A549 (cell line): ENCODE measurements around the gene SS18L1. TPM values are rescaled to one million over a fixed set of nuclear protein-coding genes. Genes with fewer than 3 reads are reported as not detected.

Experiments used
- ATAC-seq, 2 experiments: fragments of 200-7000 bp in 1 of 2; fragments of >200 bp in 1 of 2; cut with Nextera tagmentation in 1 of 2; cut with Tn5 transposase in 1 of 2; 3 replicates each; pipeline versions ENCODE4 v1.8.0 to v1.9.1; 2018 to 2020; ENCODE audit warnings: mild to moderate bottlenecking in 1 of 2, moderate library complexity in 1 of 2
- CTCF ChIA-PET: fragments of 300-600 bp; sonication (Branson Sonifier 250); formaldehyde crosslinking; extraction: SDS; loops from one replicate; lab custom pipeline; 2021; ENCODE audit warnings: antibody characterized with exemption, inconsistent platforms; lab: Yijun Ruan, JAX
- POLR2A ChIA-PET: fragments of 350-600 bp; formaldehyde crosslinking; extraction: SDS; loops from one replicate; lab custom pipeline; 2021; ENCODE audit warnings: antibody characterized with exemption, inconsistent platforms; lab: Yijun Ruan, JAX
- DNase-seq, 2 experiments: peaks; one replicate each; pipeline versions ENCODE4 v3.0.0 to v3.0.0-alpha.2; 2011 to 2016; ENCODE audit warnings: low read depth in 1 of 2, low spot score in 1 of 2
- FAIRE-seq: peaks from 2 replicates; lab custom pipeline; 2011; peaks lifted over from hg19 to GRCh38; lab: Jason Lieb, UNC
- H3K27ac ChIP-seq, 2 experiments: fragments of >200 bp; sonication (Bioruptor Twin); formaldehyde crosslinking; 3 replicates each; pipeline ENCODE4 v1.5.1; 2016 to 2017
- H3K4me1 ChIP-seq: fragments of >200 bp; sonication (Bioruptor Twin); formaldehyde crosslinking; 3 replicates; pipeline ENCODE4 v1.6.1; 2016
- H3K4me2 ChIP-seq: fragments of >200 bp; sonication (Bioruptor Twin); formaldehyde crosslinking; 3 replicates; pipeline ENCODE4 v1.6.1; 2016
- H3K4me3 ChIP-seq: fragments of >200 bp; sonication (Bioruptor Twin); formaldehyde crosslinking; 3 replicates; pipeline ENCODE4 v1.5.1; 2016
- H3K9me3 ChIP-seq: fragments of >200 bp; sonication (Bioruptor Twin); formaldehyde crosslinking; 3 replicates; pipeline ENCODE4 v1.6.1; 2016
- EHMT2 ChIP-seq: fragments of 200-600 bp; sonication (generic); IDR thresholded peaks from 2 replicates; pipeline ENCODE4 v1.6.1; 2016; ENCODE audit warnings: antibody characterized with exemption, low read depth, mild to moderate bottlenecking, moderate library complexity
- FOSB ChIP-seq: fragments of 250-450 bp; sonication (Bioruptor Pico); IDR thresholded peaks from 2 replicates; pipeline ENCODE4 v1.5.0; 2020; ENCODE audit warnings: mild to moderate bottlenecking, moderate library complexity
- HEYL ChIP-seq: fragments of 250-450 bp; sonication (Bioruptor Pico); IDR thresholded peaks from 2 replicates; pipeline ENCODE4 v1.8.0; 2021; ENCODE audit warnings: mild to moderate bottlenecking, moderate library complexity
- JUNB ChIP-seq: fragments of >200 bp; sonication (Bioruptor Twin); formaldehyde crosslinking; IDR thresholded peaks from 2 replicates; pipeline ENCODE4 v1.6.1; 2016
- KDM5A ChIP-seq: fragments of 200-600 bp; sonication (generic); IDR thresholded peaks from 2 replicates; pipeline ENCODE4 v1.6.1; 2016; ENCODE audit warnings: antibody characterized with exemption, mild to moderate bottlenecking
- MYC ChIP-seq: IDR thresholded peaks from 2 replicates; pipeline ENCODE4 v1.6.1; 2012; ENCODE audit warnings: mild to moderate bottlenecking, inconsistent platforms, low read length, improper control_type of control experiment, borderline replicate concordance
- NFE2L2 ChIP-seq: fragments of 150-350 bp; conservative IDR thresholded peaks from 2 replicates; pipeline ENCODE4 v1.6.1; 2014; ENCODE audit warnings: low read length
- SMC3 ChIP-seq: fragments of >200 bp; sonication (Bioruptor Twin); formaldehyde crosslinking; IDR thresholded peaks from 3 replicates; pipeline ENCODE4 v1.6.1; 2018; ENCODE audit warnings: inconsistent platforms
- TFCP2L1 ChIP-seq: fragments of 250-450 bp; sonication (Bioruptor Pico); IDR thresholded peaks from 2 replicates; pipeline ENCODE4 v1.5.0; 2021; ENCODE audit warnings: mild to moderate bottlenecking
- TP53 ChIP-seq: fragments of 250-450 bp; sonication (Bioruptor Pico); IDR thresholded peaks from 2 replicates; pipeline ENCODE4 v1.5.0; 2021; ENCODE audit warnings: mild to moderate bottlenecking, moderate library complexity
- WGBS: methylation state at CpG from one replicate; pipeline ENCODE4 v1.1.6; 2017; ENCODE audit errors: missing lambda C conversion rate; 5-methylcytosine and 5-hydroxymethylcytosine counted together
- polyA plus RNA-seq, 4 experiments: library from polyadenylated mRNA; depleted of rRNA in 3 of 4; stranded (reverse); fragments of >200 nt; fragmentation: RNase III in 1 of 4; extraction: RNeasy Plus Mini Kit Qiagen cat#74134 plus additional on column Dnase treatment in 1 of 4; gene quantifications; 2 replicates in 3 of 4; 3 replicates in 1 of 4; pipeline ENCODE4 v1.2.3, GENCODE V29; 2011 to 2017
- TF ChIP-seq, protein P1 (sequence below): fragments of 250-450 bp; sonication (Bioruptor Pico); IDR thresholded peaks from 2 replicates; pipeline ENCODE4 v1.5.0; 2021; ENCODE audit warnings: mild to moderate bottlenecking, moderate library complexity, borderline replicate concordance
- TF ChIP-seq, protein P2 (sequence below): fragments of >200 bp; sonication (Bioruptor Twin); formaldehyde crosslinking; IDR thresholded peaks from 3 replicates; pipeline ENCODE4 v1.6.1; 2016
- TF ChIP-seq, protein P3 (sequence below): fragments of 200-600 bp; sonication (generic); IDR thresholded peaks from 2 replicates; pipeline ENCODE4 v1.6.1; 2016; ENCODE audit warnings: antibody characterized with exemption, mild to moderate bottlenecking, moderate library complexity
- TF ChIP-seq, protein P4 (sequence below): fragments of 450-650 bp; IDR thresholded peaks from 2 replicates; pipeline ENCODE4 v1.6.1; 2014; ENCODE audit warnings: antibody characterized with exemption
- TF ChIP-seq, protein P5 (sequence below): fragments of 250-450 bp; sonication (Bioruptor Pico); IDR thresholded peaks from 2 replicates; pipeline ENCODE4 v1.5.0; 2020; ENCODE audit warnings: low read depth, mild to moderate bottlenecking, moderate library complexity

The SS18L1 gene
- polyA plus RNA-seq, 2 of the 4 experiments (the other 2 are of a cell fraction), result 7.4 to 13.1 TPM

DNA sequence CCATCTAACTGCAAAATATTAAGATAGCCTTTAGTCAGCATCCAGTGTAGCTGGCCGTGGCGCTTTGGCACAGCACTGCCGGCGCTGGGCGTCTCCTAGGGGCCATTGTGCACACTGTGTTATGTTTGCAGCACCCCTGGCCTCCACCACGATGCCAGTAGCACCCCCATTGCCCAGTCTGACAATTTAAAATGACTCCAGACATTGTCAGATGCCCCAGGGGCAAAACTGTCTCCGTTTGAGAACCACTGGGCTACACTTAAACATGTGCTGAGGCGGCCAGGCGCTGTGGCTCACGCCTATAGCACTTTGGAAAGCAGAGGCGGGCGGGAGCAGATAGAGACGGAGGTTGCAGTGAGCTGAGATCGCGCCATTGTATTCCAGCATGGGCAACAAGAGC lies 33.3 kb downstream of the SS18L1 start:
- Histone ChIP-seq H3K4me2 (no peak overlapping the region), H3K9me3 (no peaks in the 10 kb centered on the region), H3K4me1 (peaks cover 3% of the 10 kb centered on the region; the same call in 2 of the 3 replicates), H3K27ac (no peak overlapping the region), H3K4me3 (no peak overlapping the region)
- DNase-seq, result no peak
- no peak for ATAC-seq
- FAIRE-seq, result no peak
- ChIA-PET POLR2A (no interaction called here), CTCF (no interaction called here)
- TF ChIP-seq, protein P1, sequence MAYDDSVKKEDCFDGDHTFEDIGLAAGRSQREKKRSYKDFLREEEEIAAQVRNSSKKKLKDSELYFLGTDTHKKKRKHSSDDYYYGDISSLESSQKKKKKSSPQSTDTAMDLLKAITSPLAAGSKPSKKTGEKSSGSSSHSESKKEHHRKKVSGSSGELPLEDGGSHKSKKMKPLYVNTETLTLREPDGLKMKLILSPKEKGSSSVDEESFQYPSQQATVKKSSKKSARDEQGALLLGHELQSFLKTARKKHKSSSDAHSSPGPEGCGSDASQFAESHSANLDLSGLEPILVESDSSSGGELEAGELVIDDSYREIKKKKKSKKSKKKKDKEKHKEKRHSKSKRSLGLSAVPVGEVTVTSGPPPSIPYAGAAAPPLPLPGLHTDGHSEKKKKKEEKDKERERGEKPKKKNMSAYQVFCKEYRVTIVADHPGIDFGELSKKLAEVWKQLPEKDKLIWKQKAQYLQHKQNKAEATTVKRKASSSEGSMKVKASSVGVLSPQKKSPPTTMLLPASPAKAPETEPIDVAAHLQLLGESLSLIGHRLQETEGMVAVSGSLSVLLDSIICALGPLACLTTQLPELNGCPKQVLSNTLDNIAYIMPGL, result no peak
- WGBS, result 88% methylated on average over 15 of the region's 15 CpGs

DNA sequence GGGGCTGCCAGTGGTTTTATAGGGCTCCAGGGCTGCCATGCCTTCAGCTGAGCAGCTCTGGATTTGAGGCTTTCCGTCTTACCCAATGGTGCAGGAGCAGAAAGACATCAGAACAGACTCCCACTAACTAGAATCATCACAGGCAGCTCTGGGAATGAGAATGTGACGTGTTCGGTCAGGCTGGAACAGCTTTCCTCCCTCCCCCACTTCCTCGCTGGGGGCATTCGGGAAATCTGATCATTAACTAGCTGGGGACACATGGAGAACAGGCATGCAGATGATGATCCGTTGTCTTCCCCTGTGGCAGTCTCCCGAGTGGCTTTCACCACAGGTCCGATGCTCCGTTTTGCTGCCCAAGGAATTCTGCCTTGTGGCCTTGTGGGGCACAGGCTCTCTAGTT lies 33.7 kb downstream of the SS18L1 start:
- DNase-seq (no peak), ATAC-seq (no peak), FAIRE-seq (no peak)
- Histone ChIP-seq H3K27ac (no peak overlapping the region), H3K4me1 (peaks cover 6% of the 10 kb centered on the region; the same call in 2 of the 3 replicates), H3K4me3 (no peak overlapping the region), H3K9me3 (no peaks in the 10 kb centered on the region), H3K4me2 (no peak overlapping the region)
- POLR2A ChIA-PET, result no interaction called here
- TF ChIP-seq, protein P2, sequence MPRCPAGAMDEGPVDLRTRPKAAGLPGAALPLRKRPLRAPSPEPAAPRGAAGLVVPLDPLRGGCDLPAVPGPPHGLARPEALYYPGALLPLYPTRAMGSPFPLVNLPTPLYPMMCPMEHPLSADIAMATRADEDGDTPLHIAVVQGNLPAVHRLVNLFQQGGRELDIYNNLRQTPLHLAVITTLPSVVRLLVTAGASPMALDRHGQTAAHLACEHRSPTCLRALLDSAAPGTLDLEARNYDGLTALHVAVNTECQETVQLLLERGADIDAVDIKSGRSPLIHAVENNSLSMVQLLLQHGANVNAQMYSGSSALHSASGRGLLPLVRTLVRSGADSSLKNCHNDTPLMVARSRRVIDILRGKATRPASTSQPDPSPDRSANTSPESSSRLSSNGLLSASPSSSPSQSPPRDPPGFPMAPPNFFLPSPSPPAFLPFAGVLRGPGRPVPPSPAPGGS, result no peak
- TF ChIP-seq HEYL (CRISPR knock-in tag), result no peak
- no peak for TF ChIP-seq KDM5A
- TF ChIP-seq, protein P3, sequence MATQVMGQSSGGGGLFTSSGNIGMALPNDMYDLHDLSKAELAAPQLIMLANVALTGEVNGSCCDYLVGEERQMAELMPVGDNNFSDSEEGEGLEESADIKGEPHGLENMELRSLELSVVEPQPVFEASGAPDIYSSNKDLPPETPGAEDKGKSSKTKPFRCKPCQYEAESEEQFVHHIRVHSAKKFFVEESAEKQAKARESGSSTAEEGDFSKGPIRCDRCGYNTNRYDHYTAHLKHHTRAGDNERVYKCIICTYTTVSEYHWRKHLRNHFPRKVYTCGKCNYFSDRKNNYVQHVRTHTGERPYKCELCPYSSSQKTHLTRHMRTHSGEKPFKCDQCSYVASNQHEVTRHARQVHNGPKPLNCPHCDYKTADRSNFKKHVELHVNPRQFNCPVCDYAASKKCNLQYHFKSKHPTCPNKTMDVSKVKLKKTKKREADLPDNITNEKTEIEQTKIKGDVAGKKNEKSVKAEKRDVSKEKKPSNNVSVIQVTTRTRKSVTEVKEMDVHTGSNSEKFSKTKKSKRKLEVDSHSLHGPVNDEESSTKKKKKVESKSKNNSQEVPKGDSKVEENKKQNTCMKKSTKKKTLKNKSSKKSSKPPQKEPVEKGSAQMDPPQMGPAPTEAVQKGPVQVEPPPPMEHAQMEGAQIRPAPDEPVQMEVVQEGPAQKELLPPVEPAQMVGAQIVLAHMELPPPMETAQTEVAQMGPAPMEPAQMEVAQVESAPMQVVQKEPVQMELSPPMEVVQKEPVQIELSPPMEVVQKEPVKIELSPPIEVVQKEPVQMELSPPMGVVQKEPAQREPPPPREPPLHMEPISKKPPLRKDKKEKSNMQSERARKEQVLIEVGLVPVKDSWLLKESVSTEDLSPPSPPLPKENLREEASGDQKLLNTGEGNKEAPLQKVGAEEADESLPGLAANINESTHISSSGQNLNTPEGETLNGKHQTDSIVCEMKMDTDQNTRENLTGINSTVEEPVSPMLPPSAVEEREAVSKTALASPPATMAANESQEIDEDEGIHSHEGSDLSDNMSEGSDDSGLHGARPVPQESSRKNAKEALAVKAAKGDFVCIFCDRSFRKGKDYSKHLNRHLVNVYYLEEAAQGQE, result no peak
- TF ChIP-seq EHMT2, result no peak
- TF ChIP-seq JUNB, result no peak
- TF ChIP-seq NFE2L2, result no peak
- TF ChIP-seq, protein P4, sequence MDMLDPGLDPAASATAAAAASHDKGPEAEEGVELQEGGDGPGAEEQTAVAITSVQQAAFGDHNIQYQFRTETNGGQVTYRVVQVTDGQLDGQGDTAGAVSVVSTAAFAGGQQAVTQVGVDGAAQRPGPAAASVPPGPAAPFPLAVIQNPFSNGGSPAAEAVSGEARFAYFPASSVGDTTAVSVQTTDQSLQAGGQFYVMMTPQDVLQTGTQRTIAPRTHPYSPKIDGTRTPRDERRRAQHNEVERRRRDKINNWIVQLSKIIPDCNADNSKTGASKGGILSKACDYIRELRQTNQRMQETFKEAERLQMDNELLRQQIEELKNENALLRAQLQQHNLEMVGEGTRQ, result no peak
- TF ChIP-seq, protein P5, sequence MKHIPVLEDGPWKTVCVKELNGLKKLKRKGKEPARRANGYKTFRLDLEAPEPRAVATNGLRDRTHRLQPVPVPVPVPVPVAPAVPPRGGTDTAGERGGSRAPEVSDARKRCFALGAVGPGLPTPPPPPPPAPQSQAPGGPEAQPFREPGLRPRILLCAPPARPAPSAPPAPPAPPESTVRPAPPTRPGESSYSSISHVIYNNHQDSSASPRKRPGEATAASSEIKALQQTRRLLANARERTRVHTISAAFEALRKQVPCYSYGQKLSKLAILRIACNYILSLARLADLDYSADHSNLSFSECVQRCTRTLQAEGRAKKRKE (CRISPR knock-in tag), result no peak
- TF ChIP-seq MYC, result no peak
- TF ChIP-seq SMC3, result no peak
- no peak for TF ChIP-seq TP53 (CRISPR knock-in tag)
- TF ChIP-seq TFCP2L1 (CRISPR knock-in tag), result no peak
- no peak for TF ChIP-seq FOSB (CRISPR knock-in tag)
- WGBS, result 92% methylated on average over 9 of the region's 9 CpGs
- CTCF ChIA-PET, result interaction anchor here (0.6 kb wide), 1 partner anchor 136 kb away, joined by 5 read pairs; no protein-coding TSS in a partner anchor
